Stimulated activated memory B cell treated with anti-CD40 and anti-IgM and Interleukin-4, amounts not matched to agents 10 μg/mL and 1 μg/mL and 100 μg/mL, for 72 hours (primary cell): Measurements from ENCODE around the gene PCLO.
"Not testable (repeated sequence)": the region's sequence is repeated elsewhere in the genome, so short reads cannot be mapped to it uniquely, and the experiment has no call there.

Experiments used
- ATAC-seq: fragments of 150-1000 bp; cut with Tn5 transposase; 2 replicates; pipeline ENCODE4 v1.10.0; 2021
- H3K27ac Mint-ChIP-seq: one replicate; pipeline ENCODE4 v1.8.0; 2022; ENCODE audit warnings: mild to moderate bottlenecking, mixed read lengths
- H3K27me3 Mint-ChIP-seq: one replicate; pipeline ENCODE4 v1.8.0; 2022; ENCODE audit warnings: mixed read lengths
- H3K36me3 Mint-ChIP-seq: one replicate; pipeline ENCODE4 v1.8.0; 2022; ENCODE audit warnings: mixed read lengths
- H3K4me1 Mint-ChIP-seq: one replicate; pipeline ENCODE4 v1.8.0; 2022; ENCODE audit warnings: mixed read lengths
- H3K4me3 Mint-ChIP-seq: one replicate; pipeline ENCODE4 v1.8.0; 2022; ENCODE audit warnings: mild to moderate bottlenecking, moderate library complexity, mixed read lengths
- H3K9me3 Mint-ChIP-seq: one replicate; pipeline ENCODE4 v1.8.0; 2022; ENCODE audit warnings: mixed read lengths

Gene PCLO

GRCh38 chr7:83105948-83106347 lies 56.7 kb downstream of the PCLO start:
- no peaks in the 10 kb centered on the region for H3K27me3 Mint-ChIP-seq
- no peaks in the 10 kb centered on the region for H3K4me1 Mint-ChIP-seq
- ATAC-seq, result no peak
- H3K27ac Mint-ChIP-seq, result no peak overlapping the region
- H3K9me3 Mint-ChIP-seq, result no peaks in the 10 kb centered on the region
- no peaks in the 10 kb centered on the region for H3K36me3 Mint-ChIP-seq
- H3K4me3 Mint-ChIP-seq, result no peak overlapping the region

GRCh38 chr7:83105063-83105462 lies 57.6 kb downstream of the PCLO start:
- ATAC-seq, result no peak
- no peaks in the 10 kb centered on the region for H3K4me1 Mint-ChIP-seq
- no peaks in the 10 kb centered on the region for H3K36me3 Mint-ChIP-seq
- no peak overlapping the region for H3K27ac Mint-ChIP-seq
- no peak overlapping the region for H3K4me3 Mint-ChIP-seq
- H3K27me3 Mint-ChIP-seq, result no peaks in the 10 kb centered on the region
- H3K9me3 Mint-ChIP-seq, result no peaks in the 10 kb centered on the region

GRCh38 chr7:83101530-83101929 lies 61.2 kb downstream of the PCLO start:
- no peaks in the 10 kb centered on the region for H3K9me3 Mint-ChIP-seq
- no peak for ATAC-seq
- H3K27me3 Mint-ChIP-seq, result no peaks in the 10 kb centered on the region
- H3K36me3 Mint-ChIP-seq, result no peaks in the 10 kb centered on the region
- H3K27ac Mint-ChIP-seq, result no peak overlapping the region
- H3K4me3 Mint-ChIP-seq, result no peak overlapping the region
- no peaks in the 10 kb centered on the region for H3K4me1 Mint-ChIP-seq

GRCh38 chr7:83096065-83096580 lies 66.6 kb downstream of the PCLO start:
- no peak overlapping the region for H3K4me3 Mint-ChIP-seq
- no peaks in the 10 kb centered on the region for H3K27me3 Mint-ChIP-seq
- no peaks in the 10 kb centered on the region for H3K9me3 Mint-ChIP-seq
- H3K36me3 Mint-ChIP-seq, result no peaks in the 10 kb centered on the region
- no peak overlapping the region for H3K27ac Mint-ChIP-seq
- ATAC-seq, result no peak
- no peaks in the 10 kb centered on the region for H3K4me1 Mint-ChIP-seq

- H3K4me1 Mint-ChIP-seq, result no peaks in the 10 kb centered on the region
- no peak overlapping the region for H3K27ac Mint-ChIP-seq
- H3K36me3 Mint-ChIP-seq, result no peaks in the 10 kb centered on the region
- no peak for ATAC-seq
- peaks cover 5% of the 10 kb centered on the region for H3K9me3 Mint-ChIP-seq
- no peaks in the 10 kb centered on the region for H3K27me3 Mint-ChIP-seq
- H3K4me3 Mint-ChIP-seq, result no peak overlapping the region
Measured at GRCh38 chr7:83085299-83085698, 77.4 kb downstream of the PCLO start.

GRCh38 chr7:83079879-83080278 lies 82.8 kb downstream of the PCLO start:
- H3K36me3 Mint-ChIP-seq, ATAC-seq, H3K27ac Mint-ChIP-seq, H3K4me1 Mint-ChIP-seq, H3K9me3 Mint-ChIP-seq, H3K4me3 Mint-ChIP-seq, H3K27me3 Mint-ChIP-seq: not testable (repeated sequence)

GRCh38 chr7:83077328-83077727 lies 85.4 kb downstream of the PCLO start:
- H3K36me3 Mint-ChIP-seq, result no peaks in the 10 kb centered on the region
- no peak overlapping the region for H3K27ac Mint-ChIP-seq
- H3K27me3 Mint-ChIP-seq, result no peaks in the 10 kb centered on the region
- ATAC-seq, result no peak
- peaks cover 8% of the 10 kb centered on the region for H3K9me3 Mint-ChIP-seq
- no peak overlapping the region for H3K4me3 Mint-ChIP-seq
- no peaks in the 10 kb centered on the region for H3K4me1 Mint-ChIP-seq

- H3K36me3 Mint-ChIP-seq, result no peaks in the 10 kb centered on the region
- H3K27me3 Mint-ChIP-seq, result no peaks in the 10 kb centered on the region
- H3K4me1 Mint-ChIP-seq, result no peaks in the 10 kb centered on the region
- no peak for ATAC-seq
- peaks cover 2% of the 10 kb centered on the region for H3K9me3 Mint-ChIP-seq
- H3K4me3 Mint-ChIP-seq, result no peak overlapping the region
- H3K27ac Mint-ChIP-seq, result no peak overlapping the region
Measured at GRCh38 chr7:83072576-83073517, 89.8 kb downstream of the PCLO start.

- Mint-ChIP-seq H3K9me3 (no peaks in the 10 kb centered on the region), H3K36me3 (no peaks in the 10 kb centered on the region), H3K27ac (no peak overlapping the region), H3K4me3 (no peak overlapping the region), H3K27me3 (no peaks in the 10 kb centered on the region), H3K4me1 (no peaks in the 10 kb centered on the region)
- ATAC-seq, result no peak
Measured at GRCh38 chr7:83065714-83066113, 97.0 kb downstream of the PCLO start.

GRCh38 chr7:83060218-83060617 lies 102.5 kb downstream of the PCLO start:
- peaks cover 3% of the 10 kb centered on the region for H3K9me3 Mint-ChIP-seq
- no peaks in the 10 kb centered on the region for H3K27me3 Mint-ChIP-seq
- no peak overlapping the region for H3K27ac Mint-ChIP-seq
- ATAC-seq, result peak; percentile 16
- no peaks in the 10 kb centered on the region for H3K4me1 Mint-ChIP-seq
- no peak overlapping the region for H3K4me3 Mint-ChIP-seq
- no peaks in the 10 kb centered on the region for H3K36me3 Mint-ChIP-seq

GRCh38 chr7:83058667-83059066 lies 104.0 kb downstream of the PCLO start:
- no peaks in the 10 kb centered on the region for H3K36me3 Mint-ChIP-seq
- H3K27ac Mint-ChIP-seq, result no peak overlapping the region
- no peak for ATAC-seq
- H3K4me1 Mint-ChIP-seq, result no peaks in the 10 kb centered on the region
- no peak overlapping the region for H3K4me3 Mint-ChIP-seq
- no peaks in the 10 kb centered on the region for H3K27me3 Mint-ChIP-seq
- peaks cover 3% of the 10 kb centered on the region for H3K9me3 Mint-ChIP-seq

- Mint-ChIP-seq H3K27ac (no peak overlapping the region), H3K9me3 (peaks cover 4% of the 10 kb centered on the region), H3K27me3 (no peaks in the 10 kb centered on the region), H3K4me1 (no peaks in the 10 kb centered on the region), H3K36me3 (no peaks in the 10 kb centered on the region), H3K4me3 (no peak overlapping the region)
- ATAC-seq, result no peak
Measured at GRCh38 chr7:83055197-83055596, 107.5 kb downstream of the PCLO start.

GRCh38 chr7:83054472-83054871 lies 108.2 kb downstream of the PCLO start:
- no peak for ATAC-seq
- no peak overlapping the region for H3K4me3 Mint-ChIP-seq
- no peaks in the 10 kb centered on the region for H3K27me3 Mint-ChIP-seq
- H3K36me3 Mint-ChIP-seq, result no peaks in the 10 kb centered on the region
- no peaks in the 10 kb centered on the region for H3K4me1 Mint-ChIP-seq
- H3K9me3 Mint-ChIP-seq, result peaks cover 6% of the 10 kb centered on the region
- no peak overlapping the region for H3K27ac Mint-ChIP-seq

- peaks cover 6% of the 10 kb centered on the region for H3K9me3 Mint-ChIP-seq
- no peak overlapping the region for H3K4me3 Mint-ChIP-seq
- no peaks in the 10 kb centered on the region for H3K4me1 Mint-ChIP-seq
- no peak for ATAC-seq
- no peaks in the 10 kb centered on the region for H3K27me3 Mint-ChIP-seq
- H3K36me3 Mint-ChIP-seq, result no peaks in the 10 kb centered on the region
- H3K27ac Mint-ChIP-seq, result no peak overlapping the region
Measured at GRCh38 chr7:83053965-83054364, 108.7 kb downstream of the PCLO start.

- H3K4me1 Mint-ChIP-seq, result no peaks in the 10 kb centered on the region
- no peak overlapping the region for H3K27ac Mint-ChIP-seq
- no peak for ATAC-seq
- H3K9me3 Mint-ChIP-seq, result peaks cover 6% of the 10 kb centered on the region
- no peaks in the 10 kb centered on the region for H3K27me3 Mint-ChIP-seq
- no peak overlapping the region for H3K4me3 Mint-ChIP-seq
- H3K36me3 Mint-ChIP-seq, result no peaks in the 10 kb centered on the region
Measured at GRCh38 chr7:83040484-83040883, 122.2 kb downstream of the PCLO start.

GRCh38 chr7:83038787-83039186 lies 123.9 kb downstream of the PCLO start:
- H3K4me1 Mint-ChIP-seq, result no peaks in the 10 kb centered on the region
- ATAC-seq, result no peak
- no peak overlapping the region for H3K4me3 Mint-ChIP-seq
- no peaks in the 10 kb centered on the region for H3K27me3 Mint-ChIP-seq
- H3K36me3 Mint-ChIP-seq, result no peaks in the 10 kb centered on the region
- H3K9me3 Mint-ChIP-seq, result peaks cover 6% of the 10 kb centered on the region
- no peak overlapping the region for H3K27ac Mint-ChIP-seq
